Transverse colon (tissue), 4 donors: ENCODE measurements around the gene MBOAT7. TPM values are rescaled to one million over a fixed set of nuclear protein-coding genes. Genes with fewer than 3 reads are reported as not detected.

ENCODE experiments used
- DNase-seq: peaks from one replicate; pipeline ENCODE4 v3.0.0-alpha.2; 2019
- H3K27ac ChIP-seq, 4 donors: fragments of 200-600 bp; sonication (generic); 2 replicates each; pipeline ENCODE4 v1.5.1; 2016 to 2018; ENCODE audit warnings: inconsistent platforms in 4 of 4
- H3K27me3 ChIP-seq: fragments of 200-600 bp; sonication (generic); 2 replicates; pipeline ENCODE4 v1.5.1; 2017; ENCODE audit warnings: inconsistent platforms
- H3K36me3 ChIP-seq, 4 donors: fragments of 200-600 bp; sonication (generic); 2 replicates each; pipeline ENCODE4 v1.5.1; 2017 to 2019; ENCODE audit warnings: inconsistent platforms in 4 of 4
- H3K4me1 ChIP-seq, 4 donors: fragments of 200-600 bp; sonication (generic); 2 replicates each; pipeline ENCODE4 v1.5.1; 2017 to 2020; ENCODE audit warnings: inconsistent platforms in 4 of 4
- H3K4me3 ChIP-seq, 4 donors: fragments of 200-600 bp; sonication (generic); 1 replicate in 1 of 4; 2 replicates in 3 of 4; pipeline versions ENCODE4 v1.5.1 to v1.6.1; 2017 to 2019; ENCODE audit warnings: inconsistent platforms in 4 of 4
- H3K9me3 ChIP-seq, 2 donors: fragments of 200-600 bp; sonication (generic); 2 replicates each; pipeline ENCODE4 v1.5.1; 2017 to 2019; ENCODE audit warnings: inconsistent platforms in 2 of 2
- EP300 ChIP-seq: sonication (generic); formaldehyde crosslinking; IDR thresholded peaks from one replicate; pipeline ENCODE4 v1.6.1; 2017; ENCODE audit warnings: antibody characterized with exemption, low read depth
- POLR2A ChIP-seq: fragments of 450-650 bp; IDR thresholded peaks from one replicate; pipeline ENCODE4 v1.6.1; 2016; ENCODE audit warnings: antibody characterized with exemption, mild to moderate bottlenecking, moderate library complexity
- POLR2AphosphoS5 ChIP-seq, 3 donors: sonication (generic); formaldehyde crosslinking; IDR thresholded peaks; one replicate each; pipeline ENCODE4 v1.6.1; 2016; ENCODE audit warnings: antibody characterized with exemption in 3 of 3
- WGBS, 2 donors: methylation state at CpG; one replicate each; pipeline ENCODE4 v1.1.5; 2018; ENCODE audit warnings: low coverage in 1 of 2; 5-methylcytosine and 5-hydroxymethylcytosine counted together
- in situ Hi-C, 4 donors: fragments of 200-750 bp; cut with MboI; loops; one replicate each; pipeline versions ENCODE4 v1.15.0 to v1.15.1; 2017; ENCODE audit warnings: low sequenced_read_pairs in 3 of 4, low pct_ligation_motif_present in 1 of 4, low pct_unique_long_range_greater_than_20kb in 1 of 4
- intact Hi-C: fragments of 100-400 bp; cut with DNase I; formaldehyde crosslinking; loops from one replicate; pipeline ENCODE4 v1.15.1; 2023; ENCODE audit warnings: low total_unique reads
- total RNA-seq, 4 donors: library from RNA; depleted of rRNA; stranded (reverse); fragments of >200 nt; gene quantifications; one replicate each; pipeline ENCODE4 v1.1.0, GENCODE V29; 2016
- TF ChIP-seq, protein P1 (sequence below), 5 experiments: fragments of 200-600 bp in 3 of 5; fragments of 450-650 bp in 2 of 5; sonication (generic) in 3 of 5; IDR thresholded peaks; 1 replicate in 2 of 5; 2 replicates in 3 of 5; pipeline ENCODE4 v1.5.1; 2016 to 2017; ENCODE audit warnings: antibody characterized with exemption in 5 of 5, inconsistent platforms in 3 of 5, mild to moderate bottlenecking in 2 of 5, moderate library complexity in 1 of 5

The MBOAT7 gene
- total RNA-seq, 4 donors from 2014 or later: 180 to 249 (median 218) TPM

DNA sequence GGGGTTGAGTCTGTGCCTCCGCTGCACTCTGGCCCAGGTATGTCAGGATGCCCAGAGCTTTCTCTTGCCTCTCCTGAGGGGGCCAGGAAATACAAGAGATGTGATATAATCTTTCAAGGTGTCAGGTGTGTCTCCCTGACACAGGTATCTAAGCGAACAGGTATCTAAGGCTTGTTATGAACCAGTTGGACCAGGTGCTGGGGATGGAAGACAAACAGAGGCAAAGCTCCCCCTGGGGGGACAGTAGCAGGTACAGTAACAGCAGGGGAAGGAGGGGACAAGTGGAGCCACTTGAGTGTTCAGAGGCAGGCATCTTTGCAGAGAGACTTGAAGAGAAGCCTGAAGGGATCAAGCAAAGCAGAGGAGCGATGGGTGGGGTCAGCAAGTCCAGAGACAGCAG is 32.4 kb downstream of the MBOAT7 start:
- intact Hi-C loops: no loop called here
- in situ Hi-C loops: no loop called here
- H3K36me3 ChIP-seq: peaks cover 0 to 57% (median 26%) of the 10 kb centered on the region in 4 donors

DNA sequence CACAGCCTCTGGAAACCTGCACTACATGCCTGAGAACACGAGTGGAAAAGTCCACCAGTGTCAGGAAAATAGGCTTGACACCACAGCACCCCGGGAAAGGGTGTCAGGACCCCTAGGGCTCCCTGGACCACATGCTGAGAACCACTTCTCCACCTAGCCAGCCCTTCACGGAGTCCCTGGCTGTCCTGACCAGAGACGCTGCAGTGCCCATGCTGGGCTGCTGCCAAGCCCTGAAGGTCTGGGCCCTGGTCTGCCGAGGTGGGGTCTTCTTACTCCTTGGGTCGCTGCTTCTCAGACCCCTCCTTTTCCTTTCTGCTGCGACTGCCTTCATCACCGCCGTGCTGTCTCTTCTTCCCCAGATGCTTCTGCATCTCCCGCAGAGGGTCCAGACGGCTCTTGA is 32.9 kb downstream of the MBOAT7 start:
- WGBS, 2 donors: 60 to 85% methylated on average over 3 to 11 of the region's 11 CpGs
- no peaks in the 10 kb centered on the region for H3K27me3 ChIP-seq
- no peak for TF ChIP-seq POLR2AphosphoS5 (IDR thresholded peaks at IDR 0.05)
- TF ChIP-seq, protein P1, sequence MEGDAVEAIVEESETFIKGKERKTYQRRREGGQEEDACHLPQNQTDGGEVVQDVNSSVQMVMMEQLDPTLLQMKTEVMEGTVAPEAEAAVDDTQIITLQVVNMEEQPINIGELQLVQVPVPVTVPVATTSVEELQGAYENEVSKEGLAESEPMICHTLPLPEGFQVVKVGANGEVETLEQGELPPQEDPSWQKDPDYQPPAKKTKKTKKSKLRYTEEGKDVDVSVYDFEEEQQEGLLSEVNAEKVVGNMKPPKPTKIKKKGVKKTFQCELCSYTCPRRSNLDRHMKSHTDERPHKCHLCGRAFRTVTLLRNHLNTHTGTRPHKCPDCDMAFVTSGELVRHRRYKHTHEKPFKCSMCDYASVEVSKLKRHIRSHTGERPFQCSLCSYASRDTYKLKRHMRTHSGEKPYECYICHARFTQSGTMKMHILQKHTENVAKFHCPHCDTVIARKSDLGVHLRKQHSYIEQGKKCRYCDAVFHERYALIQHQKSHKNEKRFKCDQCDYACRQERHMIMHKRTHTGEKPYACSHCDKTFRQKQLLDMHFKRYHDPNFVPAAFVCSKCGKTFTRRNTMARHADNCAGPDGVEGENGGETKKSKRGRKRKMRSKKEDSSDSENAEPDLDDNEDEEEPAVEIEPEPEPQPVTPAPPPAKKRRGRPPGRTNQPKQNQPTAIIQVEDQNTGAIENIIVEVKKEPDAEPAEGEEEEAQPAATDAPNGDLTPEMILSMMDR (IDR thresholded peaks at IDR 0.05): no peak
- TF ChIP-seq EP300: no peak
- TF ChIP-seq POLR2A: no peak
- DNase-seq: no peak
- peaks cover 0 to 62% (median 28%) of the 10 kb centered on the region in 4 donors for H3K36me3 ChIP-seq
- H3K4me1 ChIP-seq: peaks cover 18 to 29% (median 25%) of the 10 kb centered on the region in 4 donors
- in situ Hi-C loops: no loop called here
- no peak overlapping the region for H3K4me3 ChIP-seq
- intact Hi-C loops: no loop called here
- no peaks in the 10 kb centered on the region for H3K9me3 ChIP-seq
- no peak overlapping the region for H3K27ac ChIP-seq

More for the DNA sequence above, 32.4 kb downstream of the MBOAT7 start:
- H3K27ac ChIP-seq: no peak overlapping the region
- TF ChIP-seq, protein P1 (IDR thresholded peaks at IDR 0.05): no peak
- TF ChIP-seq POLR2A (no peak), EP300 (no peak), POLR2AphosphoS5 (IDR thresholded peaks at IDR 0.05) (no peak)
- H3K4me1 ChIP-seq: peaks cover 22 to 34% (median 30%) of the 10 kb centered on the region in 4 donors
- DNase-seq: no peak
- H3K27me3 ChIP-seq: no peaks in the 10 kb centered on the region
- no peaks in the 10 kb centered on the region for H3K9me3 ChIP-seq
- 93% methylated on average over 3 of the region's 3 CpGs; no CpG with 5 or more reads in 1 of the 2 donors for WGBS, 2 donors
- no peak overlapping the region for H3K4me3 ChIP-seq

DNA sequence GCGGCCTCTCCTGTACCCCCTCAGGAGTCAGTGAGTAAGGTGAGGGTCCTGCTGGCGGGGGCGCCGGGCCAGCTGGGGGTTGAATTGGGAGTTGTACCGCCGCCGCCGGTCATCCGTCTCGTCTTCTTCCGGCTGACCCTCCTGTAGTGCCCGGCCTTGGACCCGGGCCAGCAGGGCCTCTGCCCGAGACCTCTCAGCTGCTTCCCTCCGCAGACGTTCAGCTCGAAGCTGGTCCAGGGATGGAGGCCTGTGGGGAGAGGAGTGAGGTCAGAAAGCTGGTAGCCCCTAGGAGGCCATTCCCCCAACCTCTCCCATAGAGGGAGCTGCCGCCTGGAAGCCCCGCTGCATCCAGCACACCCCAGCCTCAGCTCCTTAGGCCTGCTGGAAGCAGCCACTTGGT is 33.7 kb downstream of the MBOAT7 start:
- intact Hi-C loops: no loop called here
- Histone ChIP-seq H3K27me3 (no peaks in the 10 kb centered on the region), H3K4me3 (no peak overlapping the region), H3K4me1 (peaks cover 14 to 21% (median 17%) of the 10 kb centered on the region in 4 donors), H3K36me3 (peaks cover 0 to 66% (median 28%) of the 10 kb centered on the region in 4 donors), H3K9me3 (no peaks in the 10 kb centered on the region), H3K27ac (no peak overlapping the region)
- in situ Hi-C loops: no loop called here
- TF ChIP-seq, protein P1 (IDR thresholded peaks at IDR 0.05): no peak
- no peak for TF ChIP-seq POLR2AphosphoS5 (IDR thresholded peaks at IDR 0.05)
- no peak for TF ChIP-seq EP300
- no peak for TF ChIP-seq POLR2A
- DNase-seq: no peak
- 82% methylated on average over 19 of the region's 19 CpGs; no CpG with 5 or more reads in 1 of the 2 donors for WGBS, 2 donors

DNA sequence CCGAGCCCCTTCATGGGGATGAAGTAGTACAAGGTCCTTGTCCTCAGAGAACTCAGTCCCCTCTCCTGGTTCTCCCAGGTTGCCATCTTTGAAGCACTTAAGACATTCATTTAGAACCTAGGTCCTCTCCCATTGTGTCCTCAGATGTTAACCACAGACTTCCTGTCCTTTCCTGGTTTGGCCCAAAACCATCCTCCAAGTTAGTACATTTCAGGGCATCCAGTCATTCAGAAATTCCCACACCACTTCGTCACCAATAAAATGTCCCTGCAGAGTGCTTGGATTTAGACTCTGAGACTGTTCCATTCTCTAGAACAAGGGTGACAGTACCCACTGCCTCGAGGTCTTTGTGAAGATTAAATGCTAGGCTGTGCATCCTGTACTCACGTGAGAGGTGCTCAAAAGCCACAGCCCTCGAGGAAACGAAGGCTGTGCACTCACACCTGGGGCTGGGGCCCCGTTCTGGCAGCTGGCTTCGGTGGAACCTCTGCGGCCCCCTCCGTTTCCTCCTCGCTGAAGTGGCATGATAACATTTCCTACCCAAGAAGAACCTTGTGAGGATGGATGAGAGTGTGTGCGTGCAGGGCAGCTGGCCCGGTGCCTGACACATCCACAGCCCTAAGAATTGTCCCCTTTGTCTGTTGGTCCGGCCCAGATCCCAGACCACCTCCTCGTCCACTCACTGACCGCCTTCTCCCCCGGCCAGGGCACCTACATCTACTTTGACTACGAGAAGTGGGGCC is 34.6 kb downstream of the MBOAT7 start:
- TF ChIP-seq, protein P1 (IDR thresholded peaks at IDR 0.05): no peak
- TF ChIP-seq EP300 (no peak), POLR2AphosphoS5 (IDR thresholded peaks at IDR 0.05) (no peak), POLR2A (no peak)
- Histone ChIP-seq H3K36me3 (peaks cover 0 to 71% (median 31%) of the 10 kb centered on the region in 4 donors), H3K27ac (no peak overlapping the region), H3K27me3 (no peaks in the 10 kb centered on the region), H3K4me1 (peaks cover 8 to 14% (median 10%) of the 10 kb centered on the region in 4 donors), H3K9me3 (no peaks in the 10 kb centered on the region), H3K4me3 (no peak overlapping the region)
- in situ Hi-C loops: no loop called here
- WGBS, 2 donors: 68 to 92% methylated on average over 1 to 18 of the region's 18 CpGs
- intact Hi-C loops: no loop called here
- DNase-seq: no peak
